H9 (cell line): ENCODE results near the gene NAPEPLD. TPM values are rescaled to one million over a fixed set of nuclear protein-coding genes. Genes with fewer than 3 reads are reported as not detected.

Source experiments
- DNase-seq: peaks from one replicate; pipeline ENCODE4 v3.0.0-alpha.2; 2017
- H2AFZ ChIP-seq: one replicate; pipeline ENCODE4 v1.6.1; 2013; ENCODE audit warnings: mild to moderate bottlenecking, low read length, control low read depth, moderate library complexity
- H2AK5ac ChIP-seq: 2 replicates; pipeline ENCODE4 v1.6.1; 2013; ENCODE audit warnings: low read length, control low read depth, mixed read lengths; ENCODE audit not compliant: insufficient read length
- H2BK120ac ChIP-seq: one replicate; pipeline ENCODE4 v1.6.1; 2013; ENCODE audit warnings: low read depth, mild to moderate bottlenecking, low read length, control low read depth, inconsistent platforms; ENCODE audit not compliant: poor library complexity, severe bottlenecking
- H2BK12ac ChIP-seq: 2 replicates; pipeline ENCODE4 v1.6.1; 2013; ENCODE audit warnings: low read length, control low read depth, mixed read lengths, low read depth; ENCODE audit not compliant: insufficient read length
- H2BK15ac ChIP-seq: 2 replicates; pipeline ENCODE4 v1.6.1; 2013; ENCODE audit warnings: low read depth, low read length, control low read depth
- H2BK20ac ChIP-seq: one replicate; pipeline ENCODE4 v1.6.1; 2013; ENCODE audit warnings: low read depth, mild to moderate bottlenecking, low read length, control low read depth, inconsistent platforms; ENCODE audit not compliant: poor library complexity, severe bottlenecking
- H2BK5ac ChIP-seq: 2 replicates; pipeline ENCODE4 v1.6.1; 2013; ENCODE audit warnings: low read length, control low read depth, mixed read lengths; ENCODE audit not compliant: insufficient read length
- H3K14ac ChIP-seq: 2 replicates; pipeline ENCODE4 v1.6.1; 2013; ENCODE audit warnings: low read length, control low read depth; ENCODE audit not compliant: insufficient read depth
- H3K18ac ChIP-seq: 2 replicates; pipeline ENCODE4 v1.6.1; 2013; ENCODE audit warnings: low read depth, mild to moderate bottlenecking, mixed read lengths, low read length, control low read depth; ENCODE audit not compliant: insufficient read length
- H3K23ac ChIP-seq: 2 replicates; pipeline ENCODE4 v1.6.1; 2013; ENCODE audit warnings: low read length, control low read depth, mixed read lengths, low read depth; ENCODE audit not compliant: insufficient read length
- H3K23me2 ChIP-seq: 2 replicates; pipeline ENCODE4 v1.6.1; 2013; ENCODE audit warnings: low read depth, mild to moderate bottlenecking, mixed read lengths, low read length, control low read depth; ENCODE audit not compliant: insufficient read length, poor library complexity, severe bottlenecking
- H3K27ac ChIP-seq: 2 replicates; pipeline ENCODE4 v1.5.1; 2013; ENCODE audit warnings: low read length, control low read depth, mixed read lengths, low read depth; ENCODE audit not compliant: insufficient read length
- H3K27me3 ChIP-seq: 2 replicates; pipeline ENCODE4 v1.6.1; 2013; ENCODE audit warnings: low read length, control low read depth, inconsistent platforms; ENCODE audit not compliant: insufficient read depth
- H3K4ac ChIP-seq: 2 replicates; pipeline ENCODE4 v1.6.1; 2013; ENCODE audit warnings: low read depth, mild to moderate bottlenecking, control low read depth, inconsistent platforms, low read length, moderate library complexity
- H3K4me1 ChIP-seq: 2 replicates; pipeline ENCODE4 v1.6.1; 2013; ENCODE audit warnings: low read length, control low read depth, inconsistent platforms; ENCODE audit not compliant: insufficient read depth
- H3K4me2 ChIP-seq: 2 replicates; pipeline ENCODE4 v1.6.1; 2013; ENCODE audit warnings: low read length, control low read depth, mixed read lengths; ENCODE audit not compliant: insufficient read length, insufficient read depth
- H3K56ac ChIP-seq: 2 replicates; pipeline ENCODE4 v1.6.1; 2013; ENCODE audit warnings: low read depth, mild to moderate bottlenecking, mixed read lengths, low read length, control low read depth; ENCODE audit not compliant: insufficient read length
- H3K79me1 ChIP-seq: 2 replicates; pipeline ENCODE4 v1.6.1; 2013; ENCODE audit warnings: low read depth, mild to moderate bottlenecking, moderate library complexity, low read length, control low read depth, inconsistent platforms; ENCODE audit not compliant: insufficient read depth, poor library complexity, severe bottlenecking
- H3K79me2 ChIP-seq: 2 replicates; pipeline ENCODE4 v1.6.1; 2013; ENCODE audit warnings: low read length, control low read depth, inconsistent platforms; ENCODE audit not compliant: insufficient read depth
- H3K9ac ChIP-seq: 2 replicates; pipeline ENCODE4 v1.6.1; 2013; ENCODE audit warnings: low read length, control low read depth, mixed read lengths; ENCODE audit not compliant: insufficient read length; ENCODE audit errors: extremely low read depth
- H3K9me3 ChIP-seq: one replicate; pipeline ENCODE4 v1.6.1; 2013; ENCODE audit warnings: low read depth, low read length, inconsistent platforms; ENCODE audit not compliant: control insufficient read depth
- H3T11ph ChIP-seq: one replicate; pipeline ENCODE4 v1.6.1; 2013; ENCODE audit warnings: mild to moderate bottlenecking, low read length, control low read depth, inconsistent platforms
- H4K20me1 ChIP-seq: one replicate; pipeline ENCODE4 v1.6.1; 2013; ENCODE audit not compliant: control insufficient read depth, insufficient read length, insufficient read depth
- H4K5ac ChIP-seq: 2 replicates; pipeline ENCODE4 v1.6.1; 2013; ENCODE audit warnings: low read depth, mild to moderate bottlenecking, mixed read lengths, low read length, control low read depth; ENCODE audit not compliant: insufficient read length
- H4K8ac ChIP-seq: replicated peaks from 2 replicates; pipeline ENCODE4 v1.6.1; 2013; ENCODE audit warnings: low read length, control low read depth, mixed read lengths, low read depth; ENCODE audit not compliant: insufficient read length
- H4K91ac ChIP-seq: 2 replicates; pipeline ENCODE4 v1.6.1; 2013; ENCODE audit warnings: low read depth, mild to moderate bottlenecking, moderate library complexity, mixed read lengths, low read length, control low read depth; ENCODE audit not compliant: insufficient read length
- H3K27ac Mint-ChIP-seq, 3 experiments: 2 replicates in 2 of 3; 3 replicates in 1 of 3; pipeline ENCODE4 v1.8.0; 2020 to 2021; ENCODE audit warnings: mixed read lengths in 3 of 3, mild to moderate bottlenecking in 1 of 3, moderate library complexity in 1 of 3
- H3K27me3 Mint-ChIP-seq: 2 replicates; pipeline ENCODE4 v1.8.0; 2021; ENCODE audit warnings: low read depth, mild to moderate bottlenecking, moderate library complexity, mixed read lengths
- H3K36me3 Mint-ChIP-seq, 3 experiments: 2 replicates in 2 of 3; 3 replicates in 1 of 3; pipeline ENCODE4 v1.8.0; 2020 to 2021; ENCODE audit warnings: low read depth in 3 of 3, mixed read lengths in 3 of 3; ENCODE audit not compliant: insufficient read depth in 1 of 3
- H3K4me1 Mint-ChIP-seq, 2 experiments: 2 replicates each; pipeline ENCODE4 v1.8.0; 2020; ENCODE audit warnings: mixed read lengths in 2 of 2
- H3K4me3 Mint-ChIP-seq, 2 experiments: 2 replicates in 1 of 2; 3 replicates in 1 of 2; pipeline ENCODE4 v1.8.0; 2020 to 2021; ENCODE audit warnings: mild to moderate bottlenecking in 2 of 2, mixed read lengths in 2 of 2, moderate library complexity in 1 of 2
- H3K9me3 Mint-ChIP-seq, 2 experiments: 2 replicates in 1 of 2; 3 replicates in 1 of 2; pipeline ENCODE4 v1.8.0; 2020; ENCODE audit warnings: mild to moderate bottlenecking in 2 of 2, mixed read lengths in 2 of 2, moderate library complexity in 1 of 2
- CTCF ChIP-seq: fragments of 200-600 bp; sonication (generic); conservative IDR thresholded peaks from 3 replicates; pipeline ENCODE4 v1.8.0; 2021; ENCODE audit warnings: antibody characterized with exemption, mild to moderate bottlenecking
- WGBS: extraction: QIAGEN DNeasy Blood & Tissue Kit; methylation state at CpG from one replicate; pipeline ENCODE4 v1.1.7; 2013; ENCODE audit warnings: missing lambda C conversion rate, low lambda C conversion rate, mixed read lengths; ENCODE audit not compliant: insufficient read length; ENCODE audit errors: extremely low coverage; 5-methylcytosine and 5-hydroxymethylcytosine counted together
- total RNA-seq: library from RNA; stranded (reverse); gene quantifications from 2 replicates; pipeline ENCODE4 v1.2.1, GENCODE V29; 2021

NAPEPLD gene
- total RNA-seq, 1 experiment from 2014 or later, result 9.3 TPM

GRCh38 chr7:103073989-103074518, 74.8 kb downstream of the NAPEPLD start:
- peak overlapping the region in 2 of 3 experiments; percentile 2 to 91; a peak in 4 of 7 replicates for H3K27ac Mint-ChIP-seq
- H2AFZ ChIP-seq, result no peak overlapping the region
- peak overlapping the region; percentile 93 for H3K4me3 Mint-ChIP-seq
- no peak overlapping the region for H2BK5ac ChIP-seq
- H3K79me2 ChIP-seq, result peaks cover 3% of the 10 kb centered on the region; the same call in 1 of the 2 replicates
- no peak overlapping the region for H3K18ac ChIP-seq
- H3K23me2 ChIP-seq, result peaks cover 13% of the 10 kb centered on the region
- H3K14ac ChIP-seq, result no peak overlapping the region
- peaks cover 16 to 25% of the 10 kb centered on the region in 2 experiments for H3K4me1 Mint-ChIP-seq
- H2BK20ac ChIP-seq, result no peak overlapping the region
- no peak overlapping the region for H3T11ph ChIP-seq
- H2BK120ac ChIP-seq, result no peak overlapping the region
- H3K27me3 Mint-ChIP-seq, result no peaks in the 10 kb centered on the region
- no peak overlapping the region for H3K4ac ChIP-seq
- no peak overlapping the region for H3K23ac ChIP-seq
- DNase-seq, result no peak
- H4K20me1 ChIP-seq, result no peaks in the 10 kb centered on the region
- H3K36me3 Mint-ChIP-seq, result peaks cover 12 to 18% (median 17%) of the 10 kb centered on the region in 3 experiments; a peak in 6 of 7 replicates
- no peak overlapping the region for H4K5ac ChIP-seq
- H3K9ac ChIP-seq, result peak overlapping the region; percentile 10
- H4K8ac ChIP-seq, result no peak overlapping the region
- no CpG with 5 or more reads among the region's 6 CpGs for WGBS
- no peak overlapping the region for H3K27ac ChIP-seq
- no peak overlapping the region for H3K56ac ChIP-seq
- no peaks in the 10 kb centered on the region for H3K9me3 ChIP-seq
- H2BK15ac ChIP-seq, result no peak overlapping the region
- no peaks in the 10 kb centered on the region for H3K4me1 ChIP-seq
- no peak overlapping the region for H4K91ac ChIP-seq
- H2AK5ac ChIP-seq, result no peak overlapping the region
- H3K79me1 ChIP-seq, result no peaks in the 10 kb centered on the region
- H3K4me2 ChIP-seq, result peak overlapping the region; percentile 86
- H3K9me3 Mint-ChIP-seq, result peaks cover 5 to 7% of the 10 kb centered on the region in 2 experiments; a peak in 3 of 5 replicates
- no peaks in the 10 kb centered on the region for H3K27me3 ChIP-seq
- no peak overlapping the region for H2BK12ac ChIP-seq
- TF ChIP-seq CTCF, result no peak
